ENCODE measurements around the gene LRRC70. TPM values are rescaled to one million over a fixed set of nuclear protein-coding genes. Genes with fewer than 3 reads are reported as not detected.

Gene LRRC70
- total RNA-seq, 2 donors from 2014 or later: 0.36 to 3.1 TPM

GRCh38 chr5:62608529-62609511 lies 30.2 kb downstream of the LRRC70 start:
- intact Hi-C loops (cut with DNase I): no loop called here

GRCh38 chr5:62614355-62614754 lies 35.7 kb downstream of the LRRC70 start:
- Histone ChIP-seq H3K4me1 (replicated peaks) (no peaks in the 10 kb centered on the region), H3K36me3 (no peaks in the 10 kb centered on the region), H3K4me3 (no peak overlapping the region), H3K27ac (no peak overlapping the region), H3K27me3 (replicated peaks; ENCODE audit: insufficient read depth) (no peaks in the 10 kb centered on the region), H3K9me3 (no peaks in the 10 kb centered on the region)
- no peak for DNase-seq (ENCODE audit: low spot score)
- TF ChIP-seq CTCF (IDR thresholded peaks at IDR 0.05) (no peak), POLR2A (IDR thresholded peaks at IDR 0.05) (no peak), POLR2AphosphoS5 (IDR thresholded peaks at IDR 0.05) (no peak)
- intact Hi-C loops (cut with DNase I): no loop called here
- WGBS: 94% methylated on average over 8 of the region's 8 CpGs

More at GRCh38 chr5:62608529-62609511, 30.2 kb downstream of the LRRC70 start:
- Histone ChIP-seq H3K4me3 (no peak overlapping the region), H3K36me3 (no peaks in the 10 kb centered on the region), H3K9me3 (no peaks in the 10 kb centered on the region), H3K4me1 (replicated peaks) (no peaks in the 10 kb centered on the region), H3K27me3 (replicated peaks; ENCODE audit: insufficient read depth) (no peaks in the 10 kb centered on the region), H3K27ac (no peak overlapping the region)
- TF ChIP-seq POLR2AphosphoS5 (IDR thresholded peaks at IDR 0.05) (no peak), POLR2A (IDR thresholded peaks at IDR 0.05) (no peak), CTCF (IDR thresholded peaks at IDR 0.05) (no peak)
- no peak for DNase-seq (ENCODE audit: low spot score)
- 80% methylated on average over 7 of the region's 7 CpGs for WGBS

- TF ChIP-seq CTCF (IDR thresholded peaks at IDR 0.05): no peak
- no peak for TF ChIP-seq POLR2AphosphoS5 (IDR thresholded peaks at IDR 0.05)
- TF ChIP-seq POLR2A (IDR thresholded peaks at IDR 0.05): no peak
- WGBS: 80% methylated on average over 2 of the region's 2 CpGs
- intact Hi-C loops (cut with DNase I): no loop called here
These were observed 38.1 kb downstream of the LRRC70 start for GRCh38 chr5:62616615-62617277.

GRCh38 chr5:62617943-62618342 lies 39.3 kb downstream of the LRRC70 start:
- no peaks in the 10 kb centered on the region for H3K4me1 ChIP-seq (replicated peaks)
- intact Hi-C loops (cut with DNase I): no loop called here
- TF ChIP-seq POLR2A (IDR thresholded peaks at IDR 0.05): no peak
- TF ChIP-seq POLR2AphosphoS5 (IDR thresholded peaks at IDR 0.05): no peak
- TF ChIP-seq CTCF (IDR thresholded peaks at IDR 0.05): no peak
- no peaks in the 10 kb centered on the region for H3K36me3 ChIP-seq
- no peak for DNase-seq (ENCODE audit: low spot score)
- H3K27ac ChIP-seq: no peak overlapping the region
- no peak overlapping the region for H3K4me3 ChIP-seq
- H3K27me3 ChIP-seq (replicated peaks; ENCODE audit: insufficient read depth): no peaks in the 10 kb centered on the region
- H3K9me3 ChIP-seq: no peaks in the 10 kb centered on the region

More at GRCh38 chr5:62616615-62617277, 38.1 kb downstream of the LRRC70 start:
- H3K27ac ChIP-seq: no peak overlapping the region
- no peak overlapping the region for H3K4me3 ChIP-seq
- DNase-seq (ENCODE audit: low spot score): no peak
- H3K4me1 ChIP-seq (replicated peaks): no peaks in the 10 kb centered on the region
- no peaks in the 10 kb centered on the region for H3K36me3 ChIP-seq
- H3K27me3 ChIP-seq (replicated peaks; ENCODE audit: insufficient read depth): no peaks in the 10 kb centered on the region
- H3K9me3 ChIP-seq: no peaks in the 10 kb centered on the region
